CD4-positive, alpha-beta T cell (primary cell): ENCODE results near the gene SMOC1. TPM values are rescaled to one million over a fixed set of nuclear protein-coding genes. Genes with fewer than 3 reads are reported as not detected.

Experiments
- ATAC-seq: fragments of 200-7000 bp; cut with Tn5 transposase; one replicate; pipeline ENCODE4 v1.10.0; 2022; ENCODE audit warnings: mild to moderate bottlenecking; ENCODE audit not compliant: poor library complexity
- CTCF ChIA-PET: fragments of 350-600 bp; sonication (Branson Sonifier 250); formaldehyde crosslinking; loops from one replicate; lab custom pipeline; 2021; ENCODE audit warnings: antibody characterized with exemption, inconsistent platforms; lab: Charles Lee
- POLR2A ChIA-PET: fragments of 350-600 bp; sonication (Branson Sonifier 250); formaldehyde crosslinking; loops from one replicate; lab custom pipeline; 2021; ENCODE audit warnings: antibody characterized with exemption, inconsistent platforms; lab: Charles Lee
- DNase-seq, 14 experiments: peaks; one replicate each; pipeline ENCODE4 v3.0.0-alpha.2; 2013 to 2020; ENCODE audit warnings: mixed read lengths in 2 of 14
- H3K27ac ChIP-seq, 2 donors: one replicate each; pipeline versions ENCODE4 v1.5.1 to v1.7.0; 2013; ENCODE audit warnings: low read length in 2 of 2, low read depth in 1 of 2, mild to moderate bottlenecking in 1 of 2
- H3K27me3 ChIP-seq, 2 experiments: 1 replicate in 1 of 2; 2 replicates in 1 of 2; pipeline versions ENCODE4 v1.6.1 to v1.7.0; 2013; ENCODE audit warnings: low read length in 2 of 2, control low read depth in 1 of 2, mild to moderate bottlenecking in 1 of 2, moderate library complexity in 1 of 2; ENCODE audit not compliant: insufficient read depth in 2 of 2, control insufficient read depth in 1 of 2
- H3K36me3 ChIP-seq: one replicate; pipeline ENCODE4 v1.6.1; 2013; ENCODE audit warnings: low read length, control low read depth; ENCODE audit not compliant: insufficient read depth
- H3K4me1 ChIP-seq: one replicate; pipeline ENCODE4 v1.6.1; 2013; ENCODE audit warnings: low read length, control low read depth; ENCODE audit not compliant: insufficient read depth
- H3K4me3 ChIP-seq: one replicate; pipeline ENCODE4 v1.5.1; 2013; ENCODE audit warnings: mild to moderate bottlenecking, low read length, moderate library complexity
- H3K9me3 ChIP-seq, 2 experiments: 1 replicate in 1 of 2; 2 replicates in 1 of 2; pipeline versions ENCODE4 v1.6.1 to v1.7.0; 2013; ENCODE audit warnings: low read length in 2 of 2, mild to moderate bottlenecking in 2 of 2, control low read depth in 1 of 2, moderate library complexity in 1 of 2; ENCODE audit not compliant: control insufficient read depth in 1 of 2, insufficient read depth in 1 of 2
- H3K27ac Mint-ChIP-seq: one replicate; pipeline ENCODE4 v1.8.0; 2020; ENCODE audit warnings: mixed read lengths
- H3K27me3 Mint-ChIP-seq: one replicate; pipeline ENCODE4 v1.8.0; 2021; ENCODE audit warnings: mixed read lengths
- H3K36me3 Mint-ChIP-seq: one replicate; pipeline ENCODE4 v1.8.0; 2021; ENCODE audit warnings: low read depth, mixed read lengths
- H3K4me1 Mint-ChIP-seq: one replicate; pipeline ENCODE4 v1.8.0; 2021; ENCODE audit warnings: low read depth, mixed read lengths
- H3K4me3 Mint-ChIP-seq: one replicate; pipeline ENCODE4 v1.8.0; 2020; ENCODE audit warnings: mild to moderate bottlenecking, mixed read lengths
- H3K9me3 Mint-ChIP-seq: one replicate; pipeline ENCODE4 v1.8.0; 2020; ENCODE audit warnings: mixed read lengths
- CTCF ChIP-seq: fragments of 200-600 bp; IDR thresholded peaks from one replicate; pipeline ENCODE4 v1.8.0; 2022; ENCODE audit warnings: antibody characterized with exemption, mild to moderate bottlenecking
- intact Hi-C, 2 experiments: fragments of 100-400 bp; cut with DNase I in 1 of 2; cut with micrococcal nuclease in 1 of 2; formaldehyde crosslinking; loops; one replicate each; pipeline versions ENCODE4 v1.15.1 to v1.9.0; 2023 to 2025; cut with DNase I, micrococcal nuclease
- total RNA-seq, 174 experiments: library from RNA in 2 of 174; stranded (reverse) in 2 of 174; gene quantifications; one replicate each; pipeline ENCODE4 v1.2.3 and lab custom pipeline; 2021 to 2026

The SMOC1 gene
- total RNA-seq, 2 experiments from 2014 or later, result not detected

DNA sequence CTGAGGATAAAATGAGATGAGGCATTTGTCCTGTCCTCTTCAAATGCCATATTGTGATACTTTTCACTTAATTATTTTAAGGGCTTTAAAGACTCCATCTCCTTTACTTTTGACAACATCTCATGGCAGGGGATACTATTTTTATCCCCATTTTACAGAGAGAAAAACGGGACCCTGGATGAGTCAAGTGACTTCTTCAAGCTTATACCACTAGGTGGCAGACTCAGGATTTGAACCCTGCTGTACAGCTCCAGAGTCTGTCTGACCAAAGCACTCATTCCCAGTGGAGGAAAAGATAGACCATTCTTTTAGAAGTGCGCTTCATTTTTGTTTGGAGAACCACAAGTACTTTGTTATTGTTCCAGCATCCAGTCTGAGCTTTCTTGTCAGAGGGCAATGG is 1.7 kb upstream of the SMOC1 start:
- ATAC-seq, result no peak

GRCh38 chr14:69878251-69878650 is 965 bp upstream of the SMOC1 start:
- peaks cover 76% of the 10 kb centered on the region for H3K27me3 Mint-ChIP-seq
- peaks cover 13 to 44% of the 10 kb centered on the region in 2 experiments for H3K27me3 ChIP-seq
- no peak overlapping the region for H3K27ac ChIP-seq
- ChIA-PET CTCF (no interaction called here), POLR2A (no interaction called here)
- H3K36me3 Mint-ChIP-seq, result no peaks in the 10 kb centered on the region
- no peaks in the 10 kb centered on the region for H3K4me1 ChIP-seq
- no peaks in the 10 kb centered on the region for H3K9me3 Mint-ChIP-seq
- no peak overlapping the region for H3K4me3 Mint-ChIP-seq
- H3K9me3 ChIP-seq, result peaks cover 0 to 9% of the 10 kb centered on the region in 2 experiments
- ATAC-seq (no peak), DNase-seq (no peak)
- no peak for TF ChIP-seq CTCF
- no peak overlapping the region for H3K27ac Mint-ChIP-seq
- H3K36me3 ChIP-seq, result no peaks in the 10 kb centered on the region
- no peak overlapping the region for H3K4me3 ChIP-seq
- H3K4me1 Mint-ChIP-seq, result peaks cover 7% of the 10 kb centered on the region
- intact Hi-C loops, result no loop called here

More for the DNA sequence above, 1.7 kb upstream of the SMOC1 start:
- no peak for DNase-seq
- ChIA-PET CTCF (no interaction called here), POLR2A (no interaction called here)
- no peak overlapping the region for H3K4me3 ChIP-seq
- peaks cover 13 to 43% of the 10 kb centered on the region in 2 experiments for H3K27me3 ChIP-seq
- no peak for TF ChIP-seq CTCF
- H3K4me1 ChIP-seq, result no peaks in the 10 kb centered on the region
- H3K27ac Mint-ChIP-seq, result no peak overlapping the region
- peaks cover 0 to 9% of the 10 kb centered on the region in 2 experiments for H3K9me3 ChIP-seq
- no peak overlapping the region for H3K27ac ChIP-seq
- peaks cover 7% of the 10 kb centered on the region for H3K4me1 Mint-ChIP-seq
- H3K27me3 Mint-ChIP-seq, result peaks cover 76% of the 10 kb centered on the region
- H3K4me3 Mint-ChIP-seq, result no peak overlapping the region
- H3K36me3 Mint-ChIP-seq, result no peaks in the 10 kb centered on the region
- no peaks in the 10 kb centered on the region for H3K36me3 ChIP-seq
- intact Hi-C loops, result no loop called here
- H3K9me3 Mint-ChIP-seq, result no peaks in the 10 kb centered on the region

DNA sequence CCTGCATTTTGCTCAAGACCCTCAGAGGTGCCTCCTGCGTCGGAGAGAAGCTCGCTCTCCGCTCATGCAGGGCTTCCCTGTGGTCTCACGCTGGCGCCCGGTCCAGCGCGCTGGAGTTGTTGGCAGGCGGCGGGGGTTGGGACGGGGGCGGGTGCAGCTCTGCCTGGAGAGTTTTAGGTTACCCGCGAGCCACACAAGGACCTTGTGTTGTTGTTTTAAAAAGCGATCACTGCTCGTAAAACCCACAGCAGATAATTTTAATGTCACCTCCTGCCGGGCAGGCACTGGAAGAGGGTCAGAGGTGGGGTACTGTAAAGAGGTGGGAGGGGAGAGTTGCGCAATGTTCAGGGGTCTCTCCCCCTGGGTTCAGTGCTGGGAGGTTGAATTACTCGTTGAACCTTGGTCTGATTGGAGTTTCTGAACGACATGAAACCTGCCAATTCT is 850 bp downstream of the SMOC1 start:
- Histone ChIP-seq H3K27me3 (peaks cover 13 to 44% of the 10 kb centered on the region in 2 experiments), H3K36me3 (no peaks in the 10 kb centered on the region), H3K4me1 (no peaks in the 10 kb centered on the region), H3K4me3 (no peak overlapping the region), H3K27ac (no peak overlapping the region), H3K9me3 (peaks cover 0 to 9% of the 10 kb centered on the region in 2 experiments)
- no peak for ATAC-seq
- no peak for DNase-seq
- POLR2A ChIA-PET, result no interaction called here
- CTCF ChIA-PET, result no interaction called here
- Mint-ChIP-seq H3K36me3 (no peaks in the 10 kb centered on the region), H3K4me3 (no peak overlapping the region), H3K4me1 (peaks cover 7% of the 10 kb centered on the region), H3K27ac (no peak overlapping the region), H3K9me3 (no peaks in the 10 kb centered on the region), H3K27me3 (peaks cover 77% of the 10 kb centered on the region)
- TF ChIP-seq CTCF, result no peak
- intact Hi-C loops, result no loop called here
